Ovary (tissue), 1 donor: ENCODE results near the gene TNS1.

Experiments used
- EP300 ChIP-seq: sonication (generic); formaldehyde crosslinking; IDR thresholded peaks from one replicate; pipeline ENCODE4 v1.6.1; 2017; ENCODE audit warnings: antibody characterized with exemption
- POLR2A ChIP-seq: fragments of 450-650 bp; IDR thresholded peaks from one replicate; pipeline ENCODE4 v1.6.1; 2017; ENCODE audit warnings: antibody characterized with exemption, mild to moderate bottlenecking, moderate library complexity

DNA sequence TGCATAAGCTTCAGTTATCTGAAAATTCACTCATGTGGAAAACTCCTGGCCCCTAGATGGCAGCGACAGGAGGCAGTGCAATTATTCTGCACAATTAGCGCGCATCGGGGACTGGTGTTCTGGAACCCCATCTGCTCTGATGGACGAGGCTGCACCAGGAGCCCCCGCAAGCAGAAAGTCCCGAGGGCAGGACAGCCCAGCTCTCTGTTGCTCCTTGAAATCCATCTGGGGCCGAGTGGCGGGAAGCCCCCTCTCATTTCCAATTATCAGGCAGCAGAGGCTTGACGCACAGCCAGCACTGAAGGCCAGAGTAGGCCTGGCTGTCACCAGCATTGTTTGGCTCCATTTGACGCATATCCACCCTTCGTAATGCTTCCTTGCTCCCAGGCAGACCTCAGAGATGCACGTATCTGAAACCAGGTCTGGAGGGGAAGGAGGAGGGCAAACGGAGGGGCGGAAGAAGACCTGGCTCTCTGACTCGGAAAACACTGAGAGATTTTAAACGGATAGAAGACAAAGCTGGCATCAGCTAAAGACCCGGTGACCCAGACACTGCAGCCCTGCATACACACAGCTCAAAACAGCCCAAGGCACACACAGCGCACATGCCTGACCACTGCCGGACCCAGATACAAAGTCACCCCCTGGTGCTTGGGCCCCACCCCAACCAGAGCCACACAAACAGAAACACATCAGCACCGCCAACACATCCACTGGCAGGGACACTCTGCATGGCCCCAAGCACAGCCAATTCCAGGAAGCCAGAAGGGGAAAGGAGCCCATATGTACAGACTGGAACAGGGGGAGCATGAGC is 69.8 kb downstream of the TNS1 start:
- no peak for TF ChIP-seq POLR2A
- TF ChIP-seq EP300: no peak
